Measurements from ENCODE around the gene MDM2.

- no peak for TF ChIP-seq KDM1A (IDR thresholded peaks at IDR 0.05; ENCODE audit: borderline replicate concordance, low read length)
- no peak for TF ChIP-seq CTCF (IDR thresholded peaks at IDR 0.05; ENCODE audit: control extremely low read depth in 1 of 3, insufficient read depth in 1 of 3, low read depth in 1 of 3, low read length in 3 of 3)
- no peak for TF ChIP-seq EGR1 (IDR thresholded peaks at IDR 0.05; ENCODE audit: borderline replicate concordance, low read depth, low read length)
- no peak for TF ChIP-seq MAX (IDR thresholded peaks at IDR 0.05)
- TF ChIP-seq, protein P1, sequence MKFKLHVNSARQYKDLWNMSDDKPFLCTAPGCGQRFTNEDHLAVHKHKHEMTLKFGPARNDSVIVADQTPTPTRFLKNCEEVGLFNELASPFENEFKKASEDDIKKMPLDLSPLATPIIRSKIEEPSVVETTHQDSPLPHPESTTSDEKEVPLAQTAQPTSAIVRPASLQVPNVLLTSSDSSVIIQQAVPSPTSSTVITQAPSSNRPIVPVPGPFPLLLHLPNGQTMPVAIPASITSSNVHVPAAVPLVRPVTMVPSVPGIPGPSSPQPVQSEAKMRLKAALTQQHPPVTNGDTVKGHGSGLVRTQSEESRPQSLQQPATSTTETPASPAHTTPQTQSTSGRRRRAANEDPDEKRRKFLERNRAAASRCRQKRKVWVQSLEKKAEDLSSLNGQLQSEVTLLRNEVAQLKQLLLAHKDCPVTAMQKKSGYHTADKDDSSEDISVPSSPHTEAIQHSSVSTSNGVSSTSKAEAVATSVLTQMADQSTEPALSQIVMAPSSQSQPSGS (IDR thresholded peaks at IDR 0.05; ENCODE audit: low read length): no peak
- no peak for TF ChIP-seq YY1 (IDR thresholded peaks at IDR 0.05; ENCODE audit: low read depth, low read length)
- TF ChIP-seq TBP (IDR thresholded peaks at IDR 0.05; ENCODE audit: low read depth, low read length): no peak
- TF ChIP-seq HDAC6 (IDR thresholded peaks at IDR 0.05; ENCODE audit: low read depth, low read length): no peak
- no peak for TF ChIP-seq EZH2 (IDR thresholded peaks at IDR 0.05; ENCODE audit: low read depth, low read length, severe bottlenecking)
These were observed 46.5 kb upstream of the MDM2 start for GRCh38 chr12:68761442-68761812.

Measured in H1 (cell line).